ENCODE data around the gene C1QTNF9.

DNA sequence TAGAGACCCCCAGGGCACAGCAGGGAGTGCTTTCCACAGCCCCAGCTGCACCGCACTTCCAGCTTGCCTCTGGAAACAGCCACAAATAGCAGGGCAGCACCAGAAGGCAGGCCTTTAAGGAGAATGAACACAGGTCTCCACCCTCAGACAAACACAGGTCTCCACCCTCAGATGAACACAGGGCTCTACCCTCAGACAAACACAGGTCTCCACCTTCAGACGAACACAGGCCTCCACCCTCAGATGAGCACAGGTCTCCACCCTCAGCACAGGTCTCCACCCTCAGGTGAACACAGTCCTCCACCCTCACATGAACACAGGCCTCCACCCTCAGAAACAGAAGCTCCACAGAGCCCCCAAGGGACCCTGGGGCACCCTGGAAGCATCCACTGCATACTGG, 51.7 kb downstream of the C1QTNF9 start:
- TF ChIP-seq, protein P1, sequence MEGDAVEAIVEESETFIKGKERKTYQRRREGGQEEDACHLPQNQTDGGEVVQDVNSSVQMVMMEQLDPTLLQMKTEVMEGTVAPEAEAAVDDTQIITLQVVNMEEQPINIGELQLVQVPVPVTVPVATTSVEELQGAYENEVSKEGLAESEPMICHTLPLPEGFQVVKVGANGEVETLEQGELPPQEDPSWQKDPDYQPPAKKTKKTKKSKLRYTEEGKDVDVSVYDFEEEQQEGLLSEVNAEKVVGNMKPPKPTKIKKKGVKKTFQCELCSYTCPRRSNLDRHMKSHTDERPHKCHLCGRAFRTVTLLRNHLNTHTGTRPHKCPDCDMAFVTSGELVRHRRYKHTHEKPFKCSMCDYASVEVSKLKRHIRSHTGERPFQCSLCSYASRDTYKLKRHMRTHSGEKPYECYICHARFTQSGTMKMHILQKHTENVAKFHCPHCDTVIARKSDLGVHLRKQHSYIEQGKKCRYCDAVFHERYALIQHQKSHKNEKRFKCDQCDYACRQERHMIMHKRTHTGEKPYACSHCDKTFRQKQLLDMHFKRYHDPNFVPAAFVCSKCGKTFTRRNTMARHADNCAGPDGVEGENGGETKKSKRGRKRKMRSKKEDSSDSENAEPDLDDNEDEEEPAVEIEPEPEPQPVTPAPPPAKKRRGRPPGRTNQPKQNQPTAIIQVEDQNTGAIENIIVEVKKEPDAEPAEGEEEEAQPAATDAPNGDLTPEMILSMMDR (IDR thresholded peaks at IDR 0.05 in 2 of 3, conservative IDR thresholded peaks at IDR 0.05 in 1 of 3; ENCODE audit: borderline replicate concordance in 1 of 3, insufficient read depth in 1 of 3, low read depth in 2 of 3, low read length in 2 of 3): no peak
- TF ChIP-seq SP1 (IDR thresholded peaks at IDR 0.05; ENCODE audit: low read depth) (no peak), EGR1 (IDR thresholded peaks at IDR 0.05; ENCODE audit: low read depth) (no peak), POLR2A (IDR thresholded peaks at IDR 0.05; ENCODE audit: borderline replicate concordance, extremely low read depth, insufficient read depth, insufficient read length) (no peak), RAD21 (IDR thresholded peaks at IDR 0.05; ENCODE audit: low read depth) (no peak), ELF1 (IDR thresholded peaks at IDR 0.05; ENCODE audit: borderline replicate concordance, low read depth) (no peak), POLR2AphosphoS5 (IDR thresholded peaks at IDR 0.05; ENCODE audit: low read depth, low read length) (no peak), EZH2 (IDR thresholded peaks at IDR 0.05) (no peak), ZNF274 (IDR thresholded peaks at IDR 0.05; ENCODE audit: low read depth, low read length) (no peak)
- TF ChIP-seq, protein P2, sequence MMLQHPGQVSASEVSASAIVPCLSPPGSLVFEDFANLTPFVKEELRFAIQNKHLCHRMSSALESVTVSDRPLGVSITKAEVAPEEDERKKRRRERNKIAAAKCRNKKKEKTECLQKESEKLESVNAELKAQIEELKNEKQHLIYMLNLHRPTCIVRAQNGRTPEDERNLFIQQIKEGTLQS (IDR thresholded peaks at IDR 0.05): no peak
- TF ChIP-seq, protein P3, sequence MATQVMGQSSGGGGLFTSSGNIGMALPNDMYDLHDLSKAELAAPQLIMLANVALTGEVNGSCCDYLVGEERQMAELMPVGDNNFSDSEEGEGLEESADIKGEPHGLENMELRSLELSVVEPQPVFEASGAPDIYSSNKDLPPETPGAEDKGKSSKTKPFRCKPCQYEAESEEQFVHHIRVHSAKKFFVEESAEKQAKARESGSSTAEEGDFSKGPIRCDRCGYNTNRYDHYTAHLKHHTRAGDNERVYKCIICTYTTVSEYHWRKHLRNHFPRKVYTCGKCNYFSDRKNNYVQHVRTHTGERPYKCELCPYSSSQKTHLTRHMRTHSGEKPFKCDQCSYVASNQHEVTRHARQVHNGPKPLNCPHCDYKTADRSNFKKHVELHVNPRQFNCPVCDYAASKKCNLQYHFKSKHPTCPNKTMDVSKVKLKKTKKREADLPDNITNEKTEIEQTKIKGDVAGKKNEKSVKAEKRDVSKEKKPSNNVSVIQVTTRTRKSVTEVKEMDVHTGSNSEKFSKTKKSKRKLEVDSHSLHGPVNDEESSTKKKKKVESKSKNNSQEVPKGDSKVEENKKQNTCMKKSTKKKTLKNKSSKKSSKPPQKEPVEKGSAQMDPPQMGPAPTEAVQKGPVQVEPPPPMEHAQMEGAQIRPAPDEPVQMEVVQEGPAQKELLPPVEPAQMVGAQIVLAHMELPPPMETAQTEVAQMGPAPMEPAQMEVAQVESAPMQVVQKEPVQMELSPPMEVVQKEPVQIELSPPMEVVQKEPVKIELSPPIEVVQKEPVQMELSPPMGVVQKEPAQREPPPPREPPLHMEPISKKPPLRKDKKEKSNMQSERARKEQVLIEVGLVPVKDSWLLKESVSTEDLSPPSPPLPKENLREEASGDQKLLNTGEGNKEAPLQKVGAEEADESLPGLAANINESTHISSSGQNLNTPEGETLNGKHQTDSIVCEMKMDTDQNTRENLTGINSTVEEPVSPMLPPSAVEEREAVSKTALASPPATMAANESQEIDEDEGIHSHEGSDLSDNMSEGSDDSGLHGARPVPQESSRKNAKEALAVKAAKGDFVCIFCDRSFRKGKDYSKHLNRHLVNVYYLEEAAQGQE (IDR thresholded peaks at IDR 0.05; ENCODE audit: low read depth): no peak

All from HCT116 (cell line).